GM19023 (cell line): ENCODE data around the gene GLRX3.
A peak's percentile ranks its signal among the peaks of the same experiment; 100 is the strongest.
"Not testable (repeated sequence)": the region's sequence is repeated elsewhere in the genome, so short reads cannot be mapped to it uniquely, and the experiment has no call there.

ENCODE experiments used
- ATAC-seq: cut with Tn5 transposase; IDR thresholded peaks from one replicate; pipeline ENCODE4 v1.9.1; 2021; ENCODE audit warnings: mild to moderate bottlenecking, moderate library complexity; ENCODE audit not compliant: unreplicated experiment

GLRX3 gene

GRCh38 chr10:130136226-130137089, at the start of gene GLRX3:
GLRX3 (plus strand) TSS chr10:130136391; CDS start chr10:130136421, 30 bp downstream.
- ATAC-seq, result peak; percentile 88

- ATAC-seq, result not testable (repeated sequence)
Observed at GRCh38 chr10:130090565-130090964, 45.6 kb upstream of the GLRX3 start.

GRCh38 chr10:130099344-130099743, 36.8 kb upstream of the GLRX3 start:
- no peak for ATAC-seq

- no peak for ATAC-seq
Observed at GRCh38 chr10:130105724-130106123, 30.5 kb upstream of the GLRX3 start.

GRCh38 chr10:130108146-130108545, 28.0 kb upstream of the GLRX3 start:
- not testable (repeated sequence) for ATAC-seq

GRCh38 chr10:130108934-130109604, 27.1 kb upstream of the GLRX3 start:
- no peak for ATAC-seq

GRCh38 chr10:130109796-130110245, 26.4 kb upstream of the GLRX3 start:
- no peak for ATAC-seq

- peak; percentile 81 for ATAC-seq
Observed at GRCh38 chr10:130110246-130111112, 25.7 kb upstream of the GLRX3 start, which contains the start of gene C10orf143. C10orf143 (minus strand) TSS chr10:130110830; CDS start chr10:130110772, 58 bp downstream.

- peak; percentile 83 for ATAC-seq
Observed at GRCh38 chr10:130111113-130111851, 24.9 kb upstream of the GLRX3 start.

- ATAC-seq, result no peak
Observed at GRCh38 chr10:130111852-130112180, 24.4 kb upstream of the GLRX3 start.

- no peak for ATAC-seq
Observed at GRCh38 chr10:130112821-130113220, 23.4 kb upstream of the GLRX3 start.

GRCh38 chr10:130116942-130117341, 19.2 kb upstream of the GLRX3 start:
- not testable (repeated sequence) for ATAC-seq

- ATAC-seq, result not testable (repeated sequence)
Observed at GRCh38 chr10:130117535-130117934, 18.7 kb upstream of the GLRX3 start.

- ATAC-seq, result no peak
Observed at GRCh38 chr10:130121486-130122079, 14.6 kb upstream of the GLRX3 start.

GRCh38 chr10:130127364-130128061, 8.7 kb upstream of the GLRX3 start:
- peak; percentile 90 for ATAC-seq

GRCh38 chr10:130128062-130128781, 8.0 kb upstream of the GLRX3 start:
- no peak for ATAC-seq

- ATAC-seq, result no peak
Observed at GRCh38 chr10:130128922-130129321, 7.3 kb upstream of the GLRX3 start.

GRCh38 chr10:130135676-130136225, 440 bp upstream of the GLRX3 start:
- peak; percentile 22 for ATAC-seq
